H9 (cell line): ENCODE measurements around the gene TMEM109. TPM values are rescaled to one million over a fixed set of nuclear protein-coding genes. Genes with fewer than 3 reads are reported as not detected.

Experiments used
- DNase-seq: peaks from one replicate; pipeline ENCODE4 v3.0.0-alpha.2; 2017
- H2AFZ ChIP-seq: one replicate; pipeline ENCODE4 v1.6.1; 2013; ENCODE audit warnings: mild to moderate bottlenecking, low read length, control low read depth, moderate library complexity
- H2AK5ac ChIP-seq: 2 replicates; pipeline ENCODE4 v1.6.1; 2013; ENCODE audit warnings: low read length, control low read depth, mixed read lengths; ENCODE audit not compliant: insufficient read length
- H2BK120ac ChIP-seq: one replicate; pipeline ENCODE4 v1.6.1; 2013; ENCODE audit warnings: low read depth, mild to moderate bottlenecking, low read length, control low read depth, inconsistent platforms; ENCODE audit not compliant: poor library complexity, severe bottlenecking
- H2BK12ac ChIP-seq: 2 replicates; pipeline ENCODE4 v1.6.1; 2013; ENCODE audit warnings: low read length, control low read depth, mixed read lengths, low read depth; ENCODE audit not compliant: insufficient read length
- H2BK15ac ChIP-seq: 2 replicates; pipeline ENCODE4 v1.6.1; 2013; ENCODE audit warnings: low read depth, low read length, control low read depth
- H2BK20ac ChIP-seq: one replicate; pipeline ENCODE4 v1.6.1; 2013; ENCODE audit warnings: low read depth, mild to moderate bottlenecking, low read length, control low read depth, inconsistent platforms; ENCODE audit not compliant: poor library complexity, severe bottlenecking
- H2BK5ac ChIP-seq: 2 replicates; pipeline ENCODE4 v1.6.1; 2013; ENCODE audit warnings: low read length, control low read depth, mixed read lengths; ENCODE audit not compliant: insufficient read length
- H3K14ac ChIP-seq: 2 replicates; pipeline ENCODE4 v1.6.1; 2013; ENCODE audit warnings: low read length, control low read depth; ENCODE audit not compliant: insufficient read depth
- H3K18ac ChIP-seq: 2 replicates; pipeline ENCODE4 v1.6.1; 2013; ENCODE audit warnings: low read depth, mild to moderate bottlenecking, mixed read lengths, low read length, control low read depth; ENCODE audit not compliant: insufficient read length
- H3K23ac ChIP-seq: 2 replicates; pipeline ENCODE4 v1.6.1; 2013; ENCODE audit warnings: low read length, control low read depth, mixed read lengths, low read depth; ENCODE audit not compliant: insufficient read length
- H3K23me2 ChIP-seq: 2 replicates; pipeline ENCODE4 v1.6.1; 2013; ENCODE audit warnings: low read depth, mild to moderate bottlenecking, mixed read lengths, low read length, control low read depth; ENCODE audit not compliant: insufficient read length, poor library complexity, severe bottlenecking
- H3K27ac ChIP-seq: 2 replicates; pipeline ENCODE4 v1.5.1; 2013; ENCODE audit warnings: low read length, control low read depth, mixed read lengths, low read depth; ENCODE audit not compliant: insufficient read length
- H3K27me3 ChIP-seq: 2 replicates; pipeline ENCODE4 v1.6.1; 2013; ENCODE audit warnings: low read length, control low read depth, inconsistent platforms; ENCODE audit not compliant: insufficient read depth
- H3K4ac ChIP-seq: 2 replicates; pipeline ENCODE4 v1.6.1; 2013; ENCODE audit warnings: low read depth, mild to moderate bottlenecking, control low read depth, inconsistent platforms, low read length, moderate library complexity
- H3K4me1 ChIP-seq: 2 replicates; pipeline ENCODE4 v1.6.1; 2013; ENCODE audit warnings: low read length, control low read depth, inconsistent platforms; ENCODE audit not compliant: insufficient read depth
- H3K4me2 ChIP-seq: 2 replicates; pipeline ENCODE4 v1.6.1; 2013; ENCODE audit warnings: low read length, control low read depth, mixed read lengths; ENCODE audit not compliant: insufficient read length, insufficient read depth
- H3K56ac ChIP-seq: 2 replicates; pipeline ENCODE4 v1.6.1; 2013; ENCODE audit warnings: low read depth, mild to moderate bottlenecking, mixed read lengths, low read length, control low read depth; ENCODE audit not compliant: insufficient read length
- H3K79me1 ChIP-seq: 2 replicates; pipeline ENCODE4 v1.6.1; 2013; ENCODE audit warnings: low read depth, mild to moderate bottlenecking, moderate library complexity, low read length, control low read depth, inconsistent platforms; ENCODE audit not compliant: insufficient read depth, poor library complexity, severe bottlenecking
- H3K79me2 ChIP-seq: 2 replicates; pipeline ENCODE4 v1.6.1; 2013; ENCODE audit warnings: low read length, control low read depth, inconsistent platforms; ENCODE audit not compliant: insufficient read depth
- H3K9ac ChIP-seq: 2 replicates; pipeline ENCODE4 v1.6.1; 2013; ENCODE audit warnings: low read length, control low read depth, mixed read lengths; ENCODE audit not compliant: insufficient read length; ENCODE audit errors: extremely low read depth
- H3K9me3 ChIP-seq: one replicate; pipeline ENCODE4 v1.6.1; 2013; ENCODE audit warnings: low read depth, low read length, inconsistent platforms; ENCODE audit not compliant: control insufficient read depth
- H3T11ph ChIP-seq: one replicate; pipeline ENCODE4 v1.6.1; 2013; ENCODE audit warnings: mild to moderate bottlenecking, low read length, control low read depth, inconsistent platforms
- H4K20me1 ChIP-seq: one replicate; pipeline ENCODE4 v1.6.1; 2013; ENCODE audit not compliant: control insufficient read depth, insufficient read length, insufficient read depth
- H4K5ac ChIP-seq: 2 replicates; pipeline ENCODE4 v1.6.1; 2013; ENCODE audit warnings: low read depth, mild to moderate bottlenecking, mixed read lengths, low read length, control low read depth; ENCODE audit not compliant: insufficient read length
- H4K8ac ChIP-seq: replicated peaks from 2 replicates; pipeline ENCODE4 v1.6.1; 2013; ENCODE audit warnings: low read length, control low read depth, mixed read lengths, low read depth; ENCODE audit not compliant: insufficient read length
- H4K91ac ChIP-seq: 2 replicates; pipeline ENCODE4 v1.6.1; 2013; ENCODE audit warnings: low read depth, mild to moderate bottlenecking, moderate library complexity, mixed read lengths, low read length, control low read depth; ENCODE audit not compliant: insufficient read length
- H3K27ac Mint-ChIP-seq, 3 experiments: 2 replicates in 2 of 3; 3 replicates in 1 of 3; pipeline ENCODE4 v1.8.0; 2020 to 2021; ENCODE audit warnings: mixed read lengths in 3 of 3, mild to moderate bottlenecking in 1 of 3, moderate library complexity in 1 of 3
- H3K27me3 Mint-ChIP-seq: 2 replicates; pipeline ENCODE4 v1.8.0; 2021; ENCODE audit warnings: low read depth, mild to moderate bottlenecking, moderate library complexity, mixed read lengths
- H3K36me3 Mint-ChIP-seq, 3 experiments: 2 replicates in 2 of 3; 3 replicates in 1 of 3; pipeline ENCODE4 v1.8.0; 2020 to 2021; ENCODE audit warnings: low read depth in 3 of 3, mixed read lengths in 3 of 3; ENCODE audit not compliant: insufficient read depth in 1 of 3
- H3K4me1 Mint-ChIP-seq, 2 experiments: 2 replicates each; pipeline ENCODE4 v1.8.0; 2020; ENCODE audit warnings: mixed read lengths in 2 of 2
- H3K4me3 Mint-ChIP-seq, 2 experiments: 2 replicates in 1 of 2; 3 replicates in 1 of 2; pipeline ENCODE4 v1.8.0; 2020 to 2021; ENCODE audit warnings: mild to moderate bottlenecking in 2 of 2, mixed read lengths in 2 of 2, moderate library complexity in 1 of 2
- H3K9me3 Mint-ChIP-seq, 2 experiments: 2 replicates in 1 of 2; 3 replicates in 1 of 2; pipeline ENCODE4 v1.8.0; 2020; ENCODE audit warnings: mild to moderate bottlenecking in 2 of 2, mixed read lengths in 2 of 2, moderate library complexity in 1 of 2
- CTCF ChIP-seq: fragments of 200-600 bp; sonication (generic); conservative IDR thresholded peaks from 3 replicates; pipeline ENCODE4 v1.8.0; 2021; ENCODE audit warnings: antibody characterized with exemption, mild to moderate bottlenecking
- WGBS: extraction: QIAGEN DNeasy Blood & Tissue Kit; methylation state at CpG from one replicate; pipeline ENCODE4 v1.1.7; 2013; ENCODE audit warnings: missing lambda C conversion rate, low lambda C conversion rate, mixed read lengths; ENCODE audit not compliant: insufficient read length; ENCODE audit errors: extremely low coverage; 5-methylcytosine and 5-hydroxymethylcytosine counted together
- total RNA-seq: library from RNA; stranded (reverse); gene quantifications from 2 replicates; pipeline ENCODE4 v1.2.1, GENCODE V29; 2021

The TMEM109 gene
- total RNA-seq, 1 experiment from 2014 or later = 38.0 TPM

DNA sequence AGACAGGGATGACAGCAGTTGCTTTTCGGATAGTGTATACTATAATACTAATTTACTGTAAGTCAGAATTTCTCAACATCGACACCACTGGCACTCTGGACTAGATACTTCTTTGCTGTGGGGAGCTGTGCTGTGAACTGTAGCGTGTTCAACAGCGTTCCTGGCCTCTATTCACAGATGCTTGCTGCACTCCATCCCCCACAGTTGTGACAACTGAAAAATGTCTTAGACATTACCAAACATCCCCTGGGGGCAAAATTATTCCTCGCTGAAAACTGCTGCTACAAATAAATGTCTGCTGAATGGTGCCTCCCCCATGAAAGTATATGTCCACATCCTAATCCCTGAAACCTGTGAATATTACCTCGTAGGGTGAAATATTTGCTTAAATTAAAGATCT, 45.5 kb downstream of the TMEM109 start:
- Histone ChIP-seq H3K23ac (no peak overlapping the region), H3K79me1 (no peaks in the 10 kb centered on the region), H3T11ph (no peak overlapping the region), H2BK5ac (no peak overlapping the region), H4K20me1 (no peaks in the 10 kb centered on the region), H2BK12ac (no peak overlapping the region), H3K9ac (no peak overlapping the region), H3K4ac (no peak overlapping the region), H3K56ac (no peak overlapping the region), H2BK15ac (no peak overlapping the region), H2AFZ (no peak overlapping the region), H2AK5ac (no peak overlapping the region), H3K23me2 (no peaks in the 10 kb centered on the region), H3K4me2 (no peak overlapping the region), H3K27me3 (no peaks in the 10 kb centered on the region), H2BK20ac (no peak overlapping the region), H3K18ac (no peak overlapping the region), H4K5ac (no peak overlapping the region), H4K8ac (no peak overlapping the region), H2BK120ac (no peak overlapping the region), H3K27ac (no peak overlapping the region), H4K91ac (no peak overlapping the region), H3K14ac (no peak overlapping the region), H3K79me2 (no peaks in the 10 kb centered on the region), H3K9me3 (no peaks in the 10 kb centered on the region), H3K4me1 (no peaks in the 10 kb centered on the region)
- DNase-seq = no peak
- Mint-ChIP-seq H3K4me1 (no peaks in the 10 kb centered on the region), H3K9me3 (no peaks in the 10 kb centered on the region), H3K27me3 (peaks cover 37% of the 10 kb centered on the region), H3K36me3 (no peaks in the 10 kb centered on the region), H3K27ac (no peak overlapping the region), H3K4me3 (no peak overlapping the region)
- TF ChIP-seq CTCF = no peak
- no CpG with 5 or more reads among the region's 6 CpGs for WGBS
